Fibroblast of lung (primary cell): ENCODE results near the gene AMOT. TPM values are rescaled to one million over a fixed set of nuclear protein-coding genes. Genes with fewer than 3 reads are reported as not detected.

Source experiments
- DNase-seq, 2 donors: peaks; one replicate each; pipeline versions ENCODE4 v3.0.0 to v3.0.0-alpha.2; 2010; ENCODE audit warnings: low read depth in 2 of 2
- H2AFZ ChIP-seq: 2 replicates; pipeline ENCODE4 v1.5.1; 2012; ENCODE audit warnings: low read length, control low read depth, inconsistent platforms
- H3K27ac ChIP-seq: 2 replicates; pipeline ENCODE4 v1.5.1; 2011; ENCODE audit warnings: low read length, control low read depth; ENCODE audit not compliant: insufficient read depth
- H3K27me3 ChIP-seq: 2 replicates; pipeline ENCODE4 v1.5.1; 2011; ENCODE audit warnings: mild to moderate bottlenecking, low read length; ENCODE audit not compliant: control insufficient read depth, insufficient read depth
- H3K36me3 ChIP-seq: 2 replicates; pipeline ENCODE4 v1.5.1; 2011; ENCODE audit warnings: low read length; ENCODE audit not compliant: control insufficient read depth, insufficient read depth
- H3K4me1 ChIP-seq: 2 replicates; pipeline ENCODE4 v1.5.1; 2011; ENCODE audit warnings: low read length; ENCODE audit not compliant: control insufficient read depth, insufficient read depth; ENCODE audit errors: extremely low read depth
- H3K4me2 ChIP-seq: 2 replicates; pipeline ENCODE4 v1.5.1; 2011; ENCODE audit warnings: low read length, control low read depth; ENCODE audit not compliant: insufficient read depth; ENCODE audit errors: extremely low read depth
- H3K4me3 ChIP-seq, 4 experiments: fragments of 200-600 bp in 1 of 4; sonication (generic) in 1 of 4; replicated peaks in 1 of 4; 2 replicates each; pipeline ENCODE4 v1.5.1; 2011 to 2016; ENCODE audit warnings: low read length in 4 of 4, low read depth in 3 of 4, mild to moderate bottlenecking in 3 of 4, control low read depth in 2 of 4, inconsistent platforms in 1 of 4, mixed read lengths in 1 of 4; ENCODE audit not compliant: insufficient read depth in 1 of 4; ENCODE audit errors: control extremely low read depth in 1 of 4
- H3K79me2 ChIP-seq: 2 replicates; pipeline ENCODE4 v1.5.1; 2012; ENCODE audit warnings: mild to moderate bottlenecking, low read length, inconsistent platforms; ENCODE audit not compliant: control insufficient read depth, insufficient read depth
- H3K9ac ChIP-seq: 2 replicates; pipeline ENCODE4 v1.5.1; 2011; ENCODE audit warnings: mild to moderate bottlenecking, low read length, control low read depth; ENCODE audit not compliant: insufficient read depth
- H3K9me3 ChIP-seq: 2 replicates; pipeline ENCODE4 v1.5.1; 2012; ENCODE audit warnings: low read depth, low read length; ENCODE audit not compliant: control insufficient read depth, insufficient read depth
- H4K20me1 ChIP-seq: 2 replicates; pipeline ENCODE4 v1.5.1; 2011; ENCODE audit warnings: low read length; ENCODE audit not compliant: control insufficient read depth, insufficient read depth; ENCODE audit errors: extremely low read depth
- EZH2 ChIP-seq: IDR thresholded peaks from 2 replicates; pipeline ENCODE4 v1.5.1; 2012; ENCODE audit warnings: low read length, control low read depth, mild to moderate bottlenecking; ENCODE audit errors: missing control alignments
- polyA plus RNA-seq, 2 donors: library from polyadenylated mRNA; depleted of rRNA in 1 of 2; stranded (reverse) in 1 of 2; unstranded in 1 of 2; fragments of >200 nt; gene quantifications; 2 replicates each; pipeline ENCODE4 v1.2.1, GENCODE V29; 2011 to 2012; ENCODE audit warnings: missing spikeins in 1 of 2
- total RNA-seq: library from RNA; depleted of rRNA; stranded (reverse); fragments of >200 nt; gene quantifications from 2 replicates; pipeline ENCODE4 v1.2.1, GENCODE V29; 2014
- TF ChIP-seq, protein P1 (sequence below), 2 donors: IDR thresholded peaks in 1 of 2; conservative IDR thresholded peaks in 1 of 2; 1 replicate in 1 of 2; 2 replicates in 1 of 2; pipeline ENCODE4 v1.5.1; 2011 to 2012; ENCODE audit warnings: low read length in 2 of 2, control low read depth in 1 of 2, inconsistent platforms in 1 of 2, low read depth in 1 of 2, mild to moderate bottlenecking in 1 of 2

The AMOT gene
- total and polyA plus RNA-seq, 2 donors (not counting 1 experiment from before 2014, with no cell fraction given), result 6.8 to 7.5 TPM

DNA sequence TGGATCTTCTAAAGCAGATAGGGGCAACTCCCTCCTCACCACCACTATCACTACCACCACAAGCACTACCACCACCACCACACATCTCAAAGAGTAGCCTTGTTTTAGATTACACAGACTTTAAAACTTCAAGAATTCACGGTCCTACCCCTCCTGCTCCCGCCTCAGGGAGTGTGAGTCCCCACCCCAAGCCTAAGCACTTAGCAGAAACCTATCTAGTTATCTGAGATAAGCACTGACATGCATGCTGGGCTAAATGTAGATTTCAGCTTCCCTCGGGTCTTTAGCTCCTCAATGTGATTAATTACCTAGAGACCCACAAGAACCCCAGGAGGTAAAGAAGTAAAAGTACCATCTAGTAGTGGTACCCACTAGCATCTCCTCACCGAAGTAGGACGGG, 775 bp downstream of the AMOT start:
- Histone ChIP-seq H3K4me2 (peak overlapping the region; percentile 28), H3K27me3 (no peaks in the 10 kb centered on the region), H4K20me1 (no peaks in the 10 kb centered on the region), H3K36me3 (no peaks in the 10 kb centered on the region), H3K4me1 (no peaks in the 10 kb centered on the region), H3K9me3 (no peaks in the 10 kb centered on the region), H2AFZ (peak overlapping the region; percentile 95), H3K4me3 (peak overlapping the region; percentile 71 to 77 (median 74)), H3K27ac (peak overlapping the region; percentile 59), H3K79me2 (no peaks in the 10 kb centered on the region), H3K9ac (no peak overlapping the region)
- TF ChIP-seq, protein P1, sequence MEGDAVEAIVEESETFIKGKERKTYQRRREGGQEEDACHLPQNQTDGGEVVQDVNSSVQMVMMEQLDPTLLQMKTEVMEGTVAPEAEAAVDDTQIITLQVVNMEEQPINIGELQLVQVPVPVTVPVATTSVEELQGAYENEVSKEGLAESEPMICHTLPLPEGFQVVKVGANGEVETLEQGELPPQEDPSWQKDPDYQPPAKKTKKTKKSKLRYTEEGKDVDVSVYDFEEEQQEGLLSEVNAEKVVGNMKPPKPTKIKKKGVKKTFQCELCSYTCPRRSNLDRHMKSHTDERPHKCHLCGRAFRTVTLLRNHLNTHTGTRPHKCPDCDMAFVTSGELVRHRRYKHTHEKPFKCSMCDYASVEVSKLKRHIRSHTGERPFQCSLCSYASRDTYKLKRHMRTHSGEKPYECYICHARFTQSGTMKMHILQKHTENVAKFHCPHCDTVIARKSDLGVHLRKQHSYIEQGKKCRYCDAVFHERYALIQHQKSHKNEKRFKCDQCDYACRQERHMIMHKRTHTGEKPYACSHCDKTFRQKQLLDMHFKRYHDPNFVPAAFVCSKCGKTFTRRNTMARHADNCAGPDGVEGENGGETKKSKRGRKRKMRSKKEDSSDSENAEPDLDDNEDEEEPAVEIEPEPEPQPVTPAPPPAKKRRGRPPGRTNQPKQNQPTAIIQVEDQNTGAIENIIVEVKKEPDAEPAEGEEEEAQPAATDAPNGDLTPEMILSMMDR (conservative IDR thresholded peaks at IDR 0.05 in 1 of 2, IDR thresholded peaks at IDR 0.05 in 1 of 2; ENCODE audit: low read depth in 1 of 2, low read length in 2 of 2), result no peak
- no peak for TF ChIP-seq EZH2
- DNase-seq, result no peak

GRCh38 chrX:112837531-112837930, 3.1 kb downstream of the AMOT start:
- no peak overlapping the region for H3K4me2 ChIP-seq
- no peaks in the 10 kb centered on the region for H3K36me3 ChIP-seq
- no peaks in the 10 kb centered on the region for H3K27me3 ChIP-seq
- no peak overlapping the region for H2AFZ ChIP-seq
- no peak overlapping the region for H3K4me3 ChIP-seq
- no peaks in the 10 kb centered on the region for H4K20me1 ChIP-seq
- no peak overlapping the region for H3K27ac ChIP-seq
- H3K9ac ChIP-seq, result no peak overlapping the region
- no peaks in the 10 kb centered on the region for H3K79me2 ChIP-seq
- no peak for DNase-seq
- H3K9me3 ChIP-seq, result no peaks in the 10 kb centered on the region
- peaks cover 2% of the 10 kb centered on the region for H3K4me1 ChIP-seq
- TF ChIP-seq, protein P1 (conservative IDR thresholded peaks at IDR 0.05 in 1 of 2, IDR thresholded peaks at IDR 0.05 in 1 of 2; ENCODE audit: low read depth in 1 of 2, low read length in 2 of 2), result no peak
- no peak for TF ChIP-seq EZH2

DNA sequence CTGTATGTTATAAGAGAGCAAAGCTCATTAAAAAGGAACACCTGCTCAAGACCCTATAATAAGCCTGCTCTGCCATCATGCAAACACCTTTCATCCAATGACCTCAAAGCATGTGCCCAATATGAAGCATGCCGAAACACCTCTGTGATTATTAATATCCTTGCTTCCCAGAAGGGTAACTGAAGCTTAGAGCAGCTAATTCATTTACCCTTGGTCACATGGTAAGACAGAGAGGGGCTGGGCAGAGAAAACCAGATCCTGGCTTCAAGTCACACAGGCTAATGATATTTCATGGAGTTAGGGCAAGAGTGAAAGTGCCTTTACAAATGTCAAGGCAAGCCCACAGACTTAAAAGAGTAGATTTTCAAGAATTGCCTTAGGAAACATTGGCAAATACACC, 5.6 kb downstream of the AMOT start:
- Histone ChIP-seq H4K20me1 (no peaks in the 10 kb centered on the region), H3K79me2 (no peaks in the 10 kb centered on the region), H3K4me1 (peaks cover 4% of the 10 kb centered on the region), H3K27ac (peak overlapping the region; percentile 78), H3K36me3 (no peaks in the 10 kb centered on the region), H3K4me2 (no peak overlapping the region), H3K9me3 (no peaks in the 10 kb centered on the region), H2AFZ (no peak overlapping the region), H3K27me3 (no peaks in the 10 kb centered on the region), H3K9ac (no peak overlapping the region), H3K4me3 (no peak overlapping the region)
- TF ChIP-seq EZH2, result no peak
- TF ChIP-seq, protein P1 (conservative IDR thresholded peaks at IDR 0.05 in 1 of 2, IDR thresholded peaks at IDR 0.05 in 1 of 2; ENCODE audit: low read depth in 1 of 2, low read length in 2 of 2), result no peak
- DNase-seq, result no peak
